Mesenchymal stem cell (in vitro differentiated cells and primary cell): ENCODE measurements around the gene ASTN2.

Experiments used
- DNase-seq: peaks from one replicate; pipeline ENCODE4 v3.0.0-alpha.2; 2013
- H2AFZ ChIP-seq: one replicate; pipeline ENCODE4 v1.6.1; 2013; ENCODE audit warnings: low read depth, mild to moderate bottlenecking, control low read depth, inconsistent platforms, low read length, moderate library complexity
- H2AK5ac ChIP-seq: 2 replicates; pipeline ENCODE4 v1.6.1; 2013; ENCODE audit warnings: low read length, moderate library complexity, mild to moderate bottlenecking, inconsistent platforms; ENCODE audit not compliant: severe bottlenecking
- H2BK120ac ChIP-seq: one replicate; pipeline ENCODE4 v1.6.1; 2013; ENCODE audit warnings: low read depth, mild to moderate bottlenecking, inconsistent platforms, low read length, moderate library complexity
- H2BK12ac ChIP-seq, 2 experiments: one replicate each; pipeline ENCODE4 v1.6.1; 2013; ENCODE audit warnings: inconsistent platforms in 2 of 2, low read length in 2 of 2, mild to moderate bottlenecking in 2 of 2, moderate library complexity in 2 of 2, control low read depth in 1 of 2
- H2BK15ac ChIP-seq: one replicate; pipeline ENCODE4 v1.6.1; 2013; ENCODE audit warnings: mild to moderate bottlenecking, low read depth, inconsistent platforms; ENCODE audit not compliant: poor library complexity, severe bottlenecking
- H2BK5ac ChIP-seq: 2 replicates; pipeline ENCODE4 v1.6.1; 2013; ENCODE audit warnings: low read depth, mild to moderate bottlenecking, low read length, control low read depth, inconsistent platforms; ENCODE audit not compliant: poor library complexity, severe bottlenecking
- H3K14ac ChIP-seq, 2 experiments: one replicate each; pipeline ENCODE4 v1.6.1; 2013; ENCODE audit warnings: inconsistent platforms in 2 of 2, low read length in 2 of 2, control low read depth in 1 of 2, mild to moderate bottlenecking in 1 of 2, moderate library complexity in 1 of 2
- H3K18ac ChIP-seq, 2 experiments: one replicate each; pipeline ENCODE4 v1.6.1; 2013; ENCODE audit warnings: inconsistent platforms in 2 of 2, low read length in 2 of 2, control low read depth in 1 of 2, low read depth in 1 of 2, mild to moderate bottlenecking in 1 of 2
- H3K23ac ChIP-seq, 2 experiments: one replicate each; pipeline ENCODE4 v1.6.1; 2013; ENCODE audit warnings: inconsistent platforms in 2 of 2, low read length in 2 of 2, mild to moderate bottlenecking in 2 of 2, moderate library complexity in 2 of 2, control low read depth in 1 of 2
- H3K27ac ChIP-seq: 2 replicates; pipeline ENCODE4 v1.5.1; 2013; ENCODE audit warnings: mild to moderate bottlenecking, moderate library complexity, low read length, control low read depth, inconsistent platforms; ENCODE audit not compliant: poor library complexity, severe bottlenecking
- H3K27me3 ChIP-seq, 2 experiments: 2 replicates each; pipeline versions ENCODE4 v1.6.1 to v1.7.0; 2013; ENCODE audit warnings: low read length in 2 of 2, mild to moderate bottlenecking in 2 of 2, moderate library complexity in 2 of 2, control low read depth in 1 of 2, inconsistent platforms in 1 of 2; ENCODE audit not compliant: control insufficient read depth in 1 of 2, insufficient read depth in 1 of 2
- H3K36me3 ChIP-seq, 2 experiments: 2 replicates each; pipeline versions ENCODE4 v1.6.1 to v1.7.0; 2013; ENCODE audit warnings: low read length in 2 of 2, control low read depth in 1 of 2, inconsistent platforms in 1 of 2, low read depth in 1 of 2, mild to moderate bottlenecking in 1 of 2; ENCODE audit not compliant: insufficient read depth in 2 of 2, control insufficient read depth in 1 of 2
- H3K4ac ChIP-seq, 2 experiments: one replicate each; pipeline ENCODE4 v1.6.1; 2013; ENCODE audit warnings: inconsistent platforms in 2 of 2, low read length in 2 of 2, mild to moderate bottlenecking in 2 of 2, moderate library complexity in 2 of 2, control low read depth in 1 of 2, low read depth in 1 of 2
- H3K4me1 ChIP-seq: 2 replicates; pipeline ENCODE4 v1.6.1; 2013; ENCODE audit warnings: low read depth, low read length, control low read depth; ENCODE audit not compliant: control insufficient read depth, insufficient read depth
- H3K4me2 ChIP-seq: 2 replicates; pipeline ENCODE4 v1.6.1; 2013; ENCODE audit warnings: low read length, mild to moderate bottlenecking, inconsistent platforms; ENCODE audit not compliant: poor library complexity, severe bottlenecking
- H3K4me3 ChIP-seq, 2 experiments: 2 replicates each; pipeline versions ENCODE4 v1.5.1 to v1.7.0; 2013; ENCODE audit warnings: low read length in 2 of 2, mild to moderate bottlenecking in 2 of 2, control low read depth in 1 of 2, low read depth in 1 of 2; ENCODE audit not compliant: insufficient read depth in 1 of 2
- H3K79me1 ChIP-seq: replicated peaks from 2 replicates; pipeline ENCODE4 v1.6.1; 2013; ENCODE audit warnings: mild to moderate bottlenecking, control low read depth, low read length, inconsistent platforms; ENCODE audit not compliant: poor library complexity, severe bottlenecking
- H3K9ac ChIP-seq: 2 replicates; pipeline ENCODE4 v1.7.0; 2013; ENCODE audit warnings: mild to moderate bottlenecking, low read length, moderate library complexity
- H3K9me3 ChIP-seq: 2 replicates; pipeline ENCODE4 v1.7.0; 2013; ENCODE audit warnings: mild to moderate bottlenecking, low read length; ENCODE audit not compliant: control insufficient read depth
- H4K8ac ChIP-seq: one replicate; pipeline ENCODE4 v1.6.1; 2013; ENCODE audit warnings: inconsistent platforms, mild to moderate bottlenecking, low read length, moderate library complexity
- H4K91ac ChIP-seq: one replicate; pipeline ENCODE4 v1.6.1; 2013; ENCODE audit warnings: mild to moderate bottlenecking, low read length, inconsistent platforms
- WGBS: methylation state at CpG from one replicate; pipeline ENCODE4 v1.1.7; 2013; ENCODE audit warnings: mixed read lengths; 5-methylcytosine and 5-hydroxymethylcytosine counted together

ASTN2 gene

GRCh38 chr9:116409129-116409528 is 1005.7 kb downstream of the ASTN2 start:
- DNase-seq = no peak
- no peak overlapping the region for H3K23ac ChIP-seq
- no peak overlapping the region for H2BK5ac ChIP-seq
- no peak overlapping the region for H2BK15ac ChIP-seq
- no peak overlapping the region for H4K91ac ChIP-seq
- H3K27me3 ChIP-seq = no peaks in the 10 kb centered on the region
- H3K14ac ChIP-seq = no peak overlapping the region
- no peaks in the 10 kb centered on the region for H3K79me1 ChIP-seq
- H3K4me3 ChIP-seq = no peak overlapping the region
- no peak overlapping the region for H2BK12ac ChIP-seq
- no peak overlapping the region for H3K18ac ChIP-seq
- no peak overlapping the region for H2AK5ac ChIP-seq
- no peak overlapping the region for H2BK120ac ChIP-seq
- no peak overlapping the region for H3K27ac ChIP-seq
- H2AFZ ChIP-seq = no peak overlapping the region
- H3K9ac ChIP-seq = no peak overlapping the region
- no peaks in the 10 kb centered on the region for H3K9me3 ChIP-seq
- no peak overlapping the region for H3K4me2 ChIP-seq
- 70% methylated on average over 2 of the region's 2 CpGs for WGBS
- H3K4me1 ChIP-seq = peaks cover 4% of the 10 kb centered on the region
- no peak overlapping the region for H4K8ac ChIP-seq
- H3K4ac ChIP-seq = no peak overlapping the region
- H3K36me3 ChIP-seq = no peaks in the 10 kb centered on the region

GRCh38 chr9:116406469-116406868 is 1008.4 kb downstream of the ASTN2 start:
- Histone ChIP-seq H3K4ac (no peak overlapping the region), H2AFZ (no peak overlapping the region), H2BK5ac (no peak overlapping the region), H3K9me3 (no peaks in the 10 kb centered on the region), H3K27me3 (no peaks in the 10 kb centered on the region), H2BK120ac (no peak overlapping the region), H3K14ac (no peak overlapping the region), H4K91ac (no peak overlapping the region), H4K8ac (no peak overlapping the region), H3K4me3 (no peak overlapping the region), H3K23ac (no peak overlapping the region), H3K4me1 (peaks cover 3% of the 10 kb centered on the region), H2BK12ac (no peak overlapping the region), H3K9ac (no peak overlapping the region), H3K79me1 (no peaks in the 10 kb centered on the region), H3K4me2 (no peak overlapping the region), H3K27ac (no peak overlapping the region), H3K18ac (no peak overlapping the region), H2BK15ac (no peak overlapping the region), H3K36me3 (no peaks in the 10 kb centered on the region), H2AK5ac (peak overlapping the region; percentile 29)
- 100% methylated on average over 1 of the region's 2 CpGs for WGBS
- DNase-seq = no peak

- 100% methylated on average over 1 of the region's 1 CpG for WGBS
- Histone ChIP-seq H3K36me3 (peaks cover 0 to 9% of the 10 kb centered on the region in 2 experiments), H3K18ac (no peak overlapping the region), H3K4me2 (no peak overlapping the region), H3K27me3 (no peaks in the 10 kb centered on the region), H2BK120ac (no peak overlapping the region), H3K79me1 (no peaks in the 10 kb centered on the region), H2AFZ (no peak overlapping the region), H3K14ac (no peak overlapping the region), H3K4me3 (no peak overlapping the region), H4K91ac (no peak overlapping the region), H2BK12ac (no peak overlapping the region), H3K27ac (peak overlapping the region; percentile 38), H3K9me3 (no peaks in the 10 kb centered on the region), H2AK5ac (no peak overlapping the region), H3K9ac (no peak overlapping the region), H2BK15ac (no peak overlapping the region), H3K4me1 (peaks cover 1% of the 10 kb centered on the region), H3K4ac (no peak overlapping the region), H4K8ac (no peak overlapping the region), H2BK5ac (no peak overlapping the region), H3K23ac (no peak overlapping the region)
- no peak for DNase-seq
Measured at GRCh38 chr9:116405321-116405720, 1009.5 kb downstream of the ASTN2 start.

DNA sequence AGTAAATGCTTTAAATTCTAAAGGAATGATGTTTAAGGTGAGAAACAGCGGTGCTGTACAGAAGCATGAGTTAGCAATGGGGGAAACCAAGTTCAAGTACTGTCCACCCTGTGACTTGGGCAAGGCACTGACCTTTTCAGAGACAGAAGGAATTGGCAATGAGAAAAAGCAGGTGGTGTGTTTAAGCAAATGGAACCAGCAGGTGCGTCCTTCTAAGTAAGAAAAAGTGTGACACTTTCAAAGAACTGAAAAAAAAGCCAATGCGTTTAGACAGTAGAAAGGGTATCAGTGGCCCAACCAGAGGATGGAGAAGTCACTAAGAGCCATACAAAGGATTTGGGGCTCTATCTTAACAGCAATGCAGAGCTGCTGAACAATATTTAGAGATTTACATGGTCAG is 1010.6 kb downstream of the ASTN2 start:
- Histone ChIP-seq H3K23ac (no peak overlapping the region), H2AK5ac (peak overlapping the region; percentile 89), H3K18ac (no peak overlapping the region), H3K4me1 (peaks cover 1% of the 10 kb centered on the region), H3K9ac (no peak overlapping the region), H4K8ac (no peak overlapping the region), H2BK15ac (no peak overlapping the region), H3K4ac (no peak overlapping the region), H3K4me2 (no peak overlapping the region), H3K4me3 (no peak overlapping the region), H3K36me3 (peaks cover 0 to 20% of the 10 kb centered on the region in 2 experiments), H2BK120ac (no peak overlapping the region), H3K9me3 (no peaks in the 10 kb centered on the region), H3K27me3 (no peaks in the 10 kb centered on the region), H2AFZ (no peak overlapping the region), H2BK12ac (no peak overlapping the region), H3K79me1 (no peaks in the 10 kb centered on the region), H3K27ac (no peak overlapping the region), H3K14ac (no peak overlapping the region), H4K91ac (no peak overlapping the region), H2BK5ac (no peak overlapping the region)
- no peak for DNase-seq
- WGBS = 93% methylated on average over 3 of the region's 3 CpGs
